Measurements from ENCODE around the gene PARP16. TPM values are rescaled to one million over a fixed set of nuclear protein-coding genes. Genes with fewer than 3 reads are reported as not detected.

PARP16 gene
- total RNA-seq, 1 experiment from 2014 or later: 6.1 TPM

DNA sequence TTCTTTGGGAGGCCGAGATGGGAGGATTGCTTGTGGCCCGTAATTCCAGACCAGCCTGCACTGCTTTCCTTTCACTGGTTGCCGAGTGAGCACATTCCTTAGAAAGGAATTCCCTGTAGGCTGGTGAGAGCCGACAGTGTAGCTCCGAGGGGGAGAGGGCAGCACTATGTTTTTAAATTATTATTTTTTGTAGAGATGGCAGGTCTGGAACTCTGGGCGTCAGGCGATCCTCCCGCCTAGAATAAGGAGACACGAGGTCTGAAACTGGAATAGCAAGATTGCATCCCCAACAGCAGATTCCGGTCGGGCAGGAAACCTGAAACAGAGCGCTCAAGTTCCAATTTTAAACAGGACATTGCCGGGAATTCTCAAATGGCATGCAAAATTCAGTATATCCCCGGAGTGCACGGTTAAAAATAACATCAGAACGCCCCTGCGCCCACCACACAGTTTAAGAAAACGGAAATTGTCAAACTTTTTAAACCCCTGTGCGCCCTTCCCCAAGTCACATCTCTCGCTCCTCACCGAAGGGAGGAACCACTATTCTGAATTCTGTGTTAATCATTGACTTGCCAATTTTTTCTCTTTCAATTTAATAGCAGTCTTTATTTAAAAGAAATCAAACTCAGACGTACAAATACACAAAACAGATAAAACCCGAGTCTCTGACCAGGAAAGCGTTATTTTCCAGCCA is 17.2 kb upstream of the PARP16 start:
- CTCF ChIA-PET: interaction anchor here (0.8 to 1.7 kb wide), 3 partner anchors 33 to 122 kb away, joined by 3 to 6 read pairs (median 3); no protein-coding TSS in a partner anchor
- H3K4me1 Mint-ChIP-seq (ENCODE audit: insufficient read depth, unreplicated experiment): no peaks in the 10 kb centered on the region
- TF ChIP-seq, protein P1, sequence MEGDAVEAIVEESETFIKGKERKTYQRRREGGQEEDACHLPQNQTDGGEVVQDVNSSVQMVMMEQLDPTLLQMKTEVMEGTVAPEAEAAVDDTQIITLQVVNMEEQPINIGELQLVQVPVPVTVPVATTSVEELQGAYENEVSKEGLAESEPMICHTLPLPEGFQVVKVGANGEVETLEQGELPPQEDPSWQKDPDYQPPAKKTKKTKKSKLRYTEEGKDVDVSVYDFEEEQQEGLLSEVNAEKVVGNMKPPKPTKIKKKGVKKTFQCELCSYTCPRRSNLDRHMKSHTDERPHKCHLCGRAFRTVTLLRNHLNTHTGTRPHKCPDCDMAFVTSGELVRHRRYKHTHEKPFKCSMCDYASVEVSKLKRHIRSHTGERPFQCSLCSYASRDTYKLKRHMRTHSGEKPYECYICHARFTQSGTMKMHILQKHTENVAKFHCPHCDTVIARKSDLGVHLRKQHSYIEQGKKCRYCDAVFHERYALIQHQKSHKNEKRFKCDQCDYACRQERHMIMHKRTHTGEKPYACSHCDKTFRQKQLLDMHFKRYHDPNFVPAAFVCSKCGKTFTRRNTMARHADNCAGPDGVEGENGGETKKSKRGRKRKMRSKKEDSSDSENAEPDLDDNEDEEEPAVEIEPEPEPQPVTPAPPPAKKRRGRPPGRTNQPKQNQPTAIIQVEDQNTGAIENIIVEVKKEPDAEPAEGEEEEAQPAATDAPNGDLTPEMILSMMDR (IDR thresholded peaks at IDR 0.05; ENCODE audit: unreplicated experiment): no peak
- POLR2A ChIA-PET: interaction anchor here (0.6 to 3.8 kb wide), 14 partner anchors 7 to 1115 kb away, joined by 3 to 52 read pairs (median 4); partner anchors contain the start of genes CLPX, PARP16 and PDCD7
- peaks cover 27% of the 10 kb centered on the region for H3K36me3 Mint-ChIP-seq (ENCODE audit: insufficient read depth, unreplicated experiment)
- intact Hi-C loops (cut with micrococcal nuclease): loop anchor here (1.0 to 2.0 kb wide), 2 partner anchors 8 to 115 kb away; partner anchors contain the start of gene RNU5A-1
- H3K27me3 Mint-ChIP-seq (ENCODE audit: insufficient read depth, unreplicated experiment): no peaks in the 10 kb centered on the region
- no TSS peak for BruUV-seq (replicated peaks)
- H3K9me3 Mint-ChIP-seq (ENCODE audit: unreplicated experiment): no peaks in the 10 kb centered on the region
- DNase-seq (ENCODE audit: unreplicated experiment): peak; percentile 42
- H3K4me3 Mint-ChIP-seq (ENCODE audit: unreplicated experiment): peak overlapping the region; percentile 88
- peak overlapping the region; percentile 100 for H3K27ac Mint-ChIP-seq (ENCODE audit: low read depth, unreplicated experiment)

DNA sequence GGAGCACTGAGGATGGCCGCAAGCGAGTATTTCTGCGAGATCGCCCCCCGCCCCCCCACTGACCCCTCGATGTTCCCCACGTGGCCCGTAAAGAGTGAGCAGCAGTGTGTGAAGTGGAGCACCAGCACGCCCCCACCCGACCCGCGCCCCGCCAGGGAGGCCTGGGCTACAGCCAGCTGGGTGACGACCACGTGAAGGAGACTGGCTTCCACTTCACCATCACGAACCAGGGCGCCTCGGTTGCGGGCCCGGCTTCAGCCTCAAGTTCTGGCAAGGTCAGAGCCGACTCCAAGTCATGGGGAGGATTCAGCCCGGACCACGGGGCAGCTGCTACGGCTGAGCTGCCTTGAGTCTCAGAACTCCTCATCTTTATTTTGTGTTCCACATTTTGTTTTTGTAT is 15.4 kb upstream of the PARP16 start:
- DNase-seq (ENCODE audit: unreplicated experiment): no peak
- Mint-ChIP-seq H3K27ac (ENCODE audit: low read depth, unreplicated experiment) (no peak overlapping the region), H3K36me3 (ENCODE audit: insufficient read depth, unreplicated experiment) (peaks cover 23% of the 10 kb centered on the region), H3K9me3 (ENCODE audit: unreplicated experiment) (no peaks in the 10 kb centered on the region), H3K4me3 (ENCODE audit: unreplicated experiment) (no peak overlapping the region), H3K4me1 (ENCODE audit: insufficient read depth, unreplicated experiment) (peaks cover 7% of the 10 kb centered on the region), H3K27me3 (ENCODE audit: insufficient read depth, unreplicated experiment) (no peaks in the 10 kb centered on the region)
- CTCF ChIA-PET: no interaction called here
- intact Hi-C loops (cut with micrococcal nuclease): no loop called here
- TF ChIP-seq, protein P1 (IDR thresholded peaks at IDR 0.05; ENCODE audit: unreplicated experiment): no peak
- POLR2A ChIA-PET: interaction anchor here (1.5 kb wide), 1 partner anchor 15 kb away, joined by 3 read pairs; the partner anchor contains the start of gene PARP16
- no TSS peak for BruUV-seq (replicated peaks)

GRCh38 chr15:65300924-65301441 is 14.3 kb upstream of the PARP16 start:
- Mint-ChIP-seq H3K36me3 (ENCODE audit: insufficient read depth, unreplicated experiment) (peaks cover 29% of the 10 kb centered on the region), H3K4me1 (ENCODE audit: insufficient read depth, unreplicated experiment) (peaks cover 11% of the 10 kb centered on the region), H3K27me3 (ENCODE audit: insufficient read depth, unreplicated experiment) (no peaks in the 10 kb centered on the region), H3K27ac (ENCODE audit: low read depth, unreplicated experiment) (no peak overlapping the region), H3K4me3 (ENCODE audit: unreplicated experiment) (no peak overlapping the region), H3K9me3 (ENCODE audit: unreplicated experiment) (no peaks in the 10 kb centered on the region)
- POLR2A ChIA-PET: interaction anchor here (1.0 to 1.5 kb wide), 2 partner anchors 14 to 167 kb away, joined by 3 read pairs; partner anchors contain the start of genes PARP16 and PDCD7
- intact Hi-C loops (cut with micrococcal nuclease): no loop called here
- CTCF ChIA-PET: interaction anchor here (1.0 to 2.1 kb wide), 2 partner anchors 15 to 245 kb away, joined by 3 to 14 read pairs; partner anchors contain the start of gene PARP16
- DNase-seq (ENCODE audit: unreplicated experiment): no peak
- TF ChIP-seq, protein P1 (IDR thresholded peaks at IDR 0.05; ENCODE audit: unreplicated experiment): no peak
- no TSS peak for BruUV-seq (replicated peaks)

- TF ChIP-seq, protein P1 (IDR thresholded peaks at IDR 0.05; ENCODE audit: unreplicated experiment): no peak
- BruUV-seq (replicated peaks): no TSS peak
- H3K9me3 Mint-ChIP-seq (ENCODE audit: unreplicated experiment): no peaks in the 10 kb centered on the region
- peaks cover 12% of the 10 kb centered on the region for H3K36me3 Mint-ChIP-seq (ENCODE audit: insufficient read depth, unreplicated experiment)
- no peaks in the 10 kb centered on the region for H3K27me3 Mint-ChIP-seq (ENCODE audit: insufficient read depth, unreplicated experiment)
- no peak for DNase-seq (ENCODE audit: unreplicated experiment)
- ChIA-PET CTCF (interaction anchor here (0.7 to 2.6 kb wide), 3 partner anchors 13 to 110 kb away, joined by 3 to 17 read pairs (median 6); partner anchors contain the start of gene PARP16), POLR2A (no interaction called here)
- H3K4me1 Mint-ChIP-seq (ENCODE audit: insufficient read depth, unreplicated experiment): peaks cover 11% of the 10 kb centered on the region
- H3K27ac Mint-ChIP-seq (ENCODE audit: low read depth, unreplicated experiment): no peak overlapping the region
- intact Hi-C loops (cut with micrococcal nuclease): loop anchor here (5.0 kb wide), 1 partner anchor 456 kb away; the partner anchor contains the start of gene PLEKHO2
- no peak overlapping the region for H3K4me3 Mint-ChIP-seq (ENCODE audit: unreplicated experiment)
Measured at GRCh38 chr15:65298731-65299130, 12.0 kb upstream of the PARP16 start.
